ENCODE measurements around the gene ACER2. TPM values are rescaled to one million over a fixed set of nuclear protein-coding genes. Genes with fewer than 3 reads are reported as not detected.
A peak's percentile ranks its signal among the peaks of the same experiment; 100 is the strongest.

ACER2 gene
- total RNA-seq, 4 donors from 2014 or later = 1.7 to 4.8 (median 2.4) TPM

DNA sequence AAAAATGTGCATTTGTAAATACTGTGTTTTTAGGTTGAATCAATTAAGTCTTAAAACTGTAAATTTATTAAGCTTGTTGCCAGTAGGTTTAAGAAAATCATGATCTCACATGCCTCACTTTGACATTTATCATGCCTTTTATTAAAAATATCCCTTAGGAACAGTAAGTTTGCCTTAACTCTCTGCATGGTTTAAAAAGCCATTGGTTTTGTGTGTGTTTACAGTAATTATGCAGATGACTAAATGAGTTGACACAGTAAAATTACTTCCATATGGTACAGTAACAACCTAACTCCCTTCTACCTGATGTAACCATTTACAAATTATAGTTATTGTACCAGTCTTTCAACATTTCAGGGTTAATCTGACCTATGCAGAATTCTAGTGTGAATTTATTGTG is 35.3 kb upstream of the ACER2 start:
- no peak for ATAC-seq

GRCh38 chr9:19375538-19375937 is 33.3 kb upstream of the ACER2 start:
- in situ Hi-C loops (cut with MboI; ENCODE audit: low sequenced_read_pairs in 4 of 4) (no loop called here), intact Hi-C loops (cut with DNase I; ENCODE audit: low total_unique reads) (no loop called here)
- ATAC-seq = no peak
- no peak overlapping the region for H3K27ac ChIP-seq
- peaks cover 0 to 52% of the 10 kb centered on the region in 2 donors for H3K36me3 ChIP-seq
- H3K27me3 ChIP-seq = no peaks in the 10 kb centered on the region
- H3K9me3 ChIP-seq = no peaks in the 10 kb centered on the region
- H3K4me1 ChIP-seq = peaks cover 16 to 20% of the 10 kb centered on the region in 2 donors
- H3K4me3 ChIP-seq = no peak overlapping the region
- no peak for DNase-seq
- TF ChIP-seq, protein P1, sequence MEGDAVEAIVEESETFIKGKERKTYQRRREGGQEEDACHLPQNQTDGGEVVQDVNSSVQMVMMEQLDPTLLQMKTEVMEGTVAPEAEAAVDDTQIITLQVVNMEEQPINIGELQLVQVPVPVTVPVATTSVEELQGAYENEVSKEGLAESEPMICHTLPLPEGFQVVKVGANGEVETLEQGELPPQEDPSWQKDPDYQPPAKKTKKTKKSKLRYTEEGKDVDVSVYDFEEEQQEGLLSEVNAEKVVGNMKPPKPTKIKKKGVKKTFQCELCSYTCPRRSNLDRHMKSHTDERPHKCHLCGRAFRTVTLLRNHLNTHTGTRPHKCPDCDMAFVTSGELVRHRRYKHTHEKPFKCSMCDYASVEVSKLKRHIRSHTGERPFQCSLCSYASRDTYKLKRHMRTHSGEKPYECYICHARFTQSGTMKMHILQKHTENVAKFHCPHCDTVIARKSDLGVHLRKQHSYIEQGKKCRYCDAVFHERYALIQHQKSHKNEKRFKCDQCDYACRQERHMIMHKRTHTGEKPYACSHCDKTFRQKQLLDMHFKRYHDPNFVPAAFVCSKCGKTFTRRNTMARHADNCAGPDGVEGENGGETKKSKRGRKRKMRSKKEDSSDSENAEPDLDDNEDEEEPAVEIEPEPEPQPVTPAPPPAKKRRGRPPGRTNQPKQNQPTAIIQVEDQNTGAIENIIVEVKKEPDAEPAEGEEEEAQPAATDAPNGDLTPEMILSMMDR (IDR thresholded peaks at IDR 0.05 in 4 of 5, conservative IDR thresholded peaks at IDR 0.05 in 1 of 5) = no peak
- TF ChIP-seq POLR2A (IDR thresholded peaks at IDR 0.05) = no peak

More for the DNA sequence above, 35.3 kb upstream of the ACER2 start:
- Histone ChIP-seq H3K4me3 (no peak overlapping the region), H3K9me3 (no peaks in the 10 kb centered on the region), H3K4me1 (peaks cover 5 to 10% of the 10 kb centered on the region in 2 donors), H3K27ac (no peak overlapping the region), H3K27me3 (no peaks in the 10 kb centered on the region), H3K36me3 (peaks cover 0 to 55% of the 10 kb centered on the region in 2 donors)
- DNase-seq = no peak
- in situ Hi-C loops (cut with MboI; ENCODE audit: low sequenced_read_pairs in 4 of 4) (loop anchor here in 2 of 4 donors (25.0 kb wide), 1 partner anchor 311 kb away; no protein-coding TSS in a partner anchor), intact Hi-C loops (cut with DNase I; ENCODE audit: low total_unique reads) (no loop called here)
- no peak for TF ChIP-seq POLR2A (IDR thresholded peaks at IDR 0.05)
- TF ChIP-seq, protein P1 (IDR thresholded peaks at IDR 0.05 in 4 of 5, conservative IDR thresholded peaks at IDR 0.05 in 1 of 5) = no peak

GRCh38 chr9:19376931-19377330 is 31.9 kb upstream of the ACER2 start:
- peaks cover 0 to 49% of the 10 kb centered on the region in 2 donors for H3K36me3 ChIP-seq
- ATAC-seq (no peak), DNase-seq (no peak)
- H3K4me1 ChIP-seq = peaks cover 21 to 27% of the 10 kb centered on the region in 2 donors
- no peaks in the 10 kb centered on the region for H3K9me3 ChIP-seq
- no peak overlapping the region for H3K27ac ChIP-seq
- TF ChIP-seq, protein P1 (IDR thresholded peaks at IDR 0.05 in 4 of 5, conservative IDR thresholded peaks at IDR 0.05 in 1 of 5) = no peak
- no peak for TF ChIP-seq POLR2A (IDR thresholded peaks at IDR 0.05)
- in situ Hi-C loops (cut with MboI; ENCODE audit: low sequenced_read_pairs in 4 of 4) = no loop called here
- H3K4me3 ChIP-seq = no peak overlapping the region
- intact Hi-C loops (cut with DNase I; ENCODE audit: low total_unique reads) = no loop called here
- H3K27me3 ChIP-seq = no peaks in the 10 kb centered on the region

- Histone ChIP-seq H3K27ac (peak overlapping the region; percentile 5 to 95 (median 92)), H3K36me3 (peaks cover 0 to 49% of the 10 kb centered on the region in 2 donors), H3K4me1 (peaks cover 21 to 27% of the 10 kb centered on the region in 2 donors), H3K9me3 (no peaks in the 10 kb centered on the region), H3K4me3 (no peak overlapping the region), H3K27me3 (no peaks in the 10 kb centered on the region)
- ATAC-seq (no peak), DNase-seq (no peak)
- in situ Hi-C loops (cut with MboI; ENCODE audit: low sequenced_read_pairs in 4 of 4) = no loop called here
- intact Hi-C loops (cut with DNase I; ENCODE audit: low total_unique reads) = no loop called here
- TF ChIP-seq, protein P1 (IDR thresholded peaks at IDR 0.05 in 4 of 5, conservative IDR thresholded peaks at IDR 0.05 in 1 of 5) = no peak
- no peak for TF ChIP-seq POLR2A (IDR thresholded peaks at IDR 0.05)
Measured at GRCh38 chr9:19378164-19378563, 30.6 kb upstream of the ACER2 start.

- Histone ChIP-seq H3K27me3 (no peaks in the 10 kb centered on the region), H3K27ac (peak overlapping the region; percentile 89 to 97 (median 95)), H3K4me3 (peak overlapping the region in 3 of 4 donors; percentile 79 to 93 (median 90)), H3K4me1 (peaks cover 21 to 27% of the 10 kb centered on the region in 2 donors), H3K36me3 (peaks cover 0 to 46% of the 10 kb centered on the region in 2 donors), H3K9me3 (no peaks in the 10 kb centered on the region)
- intact Hi-C loops (cut with DNase I; ENCODE audit: low total_unique reads) = no loop called here
- in situ Hi-C loops (cut with MboI; ENCODE audit: low sequenced_read_pairs in 4 of 4) = no loop called here
- ATAC-seq (no peak), DNase-seq (no peak)
- TF ChIP-seq, protein P1 (IDR thresholded peaks at IDR 0.05 in 4 of 5, conservative IDR thresholded peaks at IDR 0.05 in 1 of 5) = no peak
- no peak for TF ChIP-seq POLR2A (IDR thresholded peaks at IDR 0.05)
Measured at GRCh38 chr9:19378647-19379046, 30.2 kb upstream of the ACER2 start.

Data from gastrocnemius medialis (tissue), 4 donors.